NCI-H82 (cell line): ENCODE data around the gene BCAR3.

Source experiments
- DNase-seq: peaks from one replicate; lab custom pipeline; 2025; lab: John Stamatoyannopoulos, UW

BCAR3 gene

GRCh38 chr1:93638307-93638847 lies 43.3 kb downstream of the BCAR3 start:
- DNase-seq = no peak

- no peak for DNase-seq
These were observed 44.9 kb downstream of the BCAR3 start for GRCh38 chr1:93636712-93637111.

GRCh38 chr1:93635614-93636543 lies 45.8 kb downstream of the BCAR3 start:
- no peak for DNase-seq

GRCh38 chr1:93633313-93633712 lies 48.3 kb downstream of the BCAR3 start:
- DNase-seq = no peak

- DNase-seq = peak; percentile 39
These were observed 49.8 kb downstream of the BCAR3 start for GRCh38 chr1:93631626-93632365.

- no peak for DNase-seq
These were observed 51.5 kb downstream of the BCAR3 start for GRCh38 chr1:93630168-93630567.

- DNase-seq = peak; percentile 87
These were observed 52.3 kb downstream of the BCAR3 start for GRCh38 chr1:93629101-93630059.

- no peak for DNase-seq
These were observed 53.0 kb downstream of the BCAR3 start for GRCh38 chr1:93628681-93629080.

GRCh38 chr1:93625582-93626327 lies 55.9 kb downstream of the BCAR3 start:
- DNase-seq = peak; percentile 24

GRCh38 chr1:93623875-93624274 lies 57.8 kb downstream of the BCAR3 start:
- no peak for DNase-seq

- no peak for DNase-seq
These were observed 58.2 kb downstream of the BCAR3 start for GRCh38 chr1:93623436-93623835.

- DNase-seq = no peak
These were observed 60.4 kb downstream of the BCAR3 start for GRCh38 chr1:93621246-93621645.

GRCh38 chr1:93620841-93621210 lies 60.8 kb downstream of the BCAR3 start:
- DNase-seq = no peak

GRCh38 chr1:93620172-93620840 lies 61.3 kb downstream of the BCAR3 start:
- DNase-seq = no peak

- peak; percentile 33 for DNase-seq
These were observed 62.0 kb downstream of the BCAR3 start for GRCh38 chr1:93619507-93620171.

- DNase-seq = no peak
These were observed 63.8 kb downstream of the BCAR3 start for GRCh38 chr1:93617670-93618499.

GRCh38 chr1:93616996-93617669 lies 64.5 kb downstream of the BCAR3 start:
- DNase-seq = no peak

GRCh38 chr1:93616221-93616995 lies 65.2 kb downstream of the BCAR3 start:
- DNase-seq = no peak
